ENCODE results near the gene HIRA. TPM values are rescaled to one million over a fixed set of nuclear protein-coding genes. Genes with fewer than 3 reads are reported as not detected.
"Not testable (repeated sequence)": the region's sequence is repeated elsewhere in the genome, so short reads cannot be mapped to it uniquely, and the experiment has no call there.

The HIRA gene
- total RNA-seq, 1 donor from 2014 or later, result 27.9 TPM

- H3K4me1 ChIP-seq, result peaks cover 29% of the 10 kb centered on the region
- H3K27ac ChIP-seq, result no peak overlapping the region
- ATAC-seq (no peak), DNase-seq (no peak)
- H3K27me3 ChIP-seq (ENCODE audit: low read depth), result no peaks in the 10 kb centered on the region
- H3K36me3 ChIP-seq, result peaks cover 25% of the 10 kb centered on the region
- H3K9me3 ChIP-seq, result no peaks in the 10 kb centered on the region
- no peak overlapping the region for H3K4me3 ChIP-seq
- no peak for TF ChIP-seq CTCF (IDR thresholded peaks at IDR 0.05)
- intact Hi-C loops (cut with DNase I), result no loop called here
These were observed 12.1 kb upstream of the HIRA start for GRCh38 chr22:19443544-19444211.

GRCh38 chr22:19442166-19442565 lies 10.6 kb upstream of the HIRA start:
- no peaks in the 10 kb centered on the region for H3K27me3 ChIP-seq (ENCODE audit: low read depth)
- H3K27ac ChIP-seq, result no peak overlapping the region
- peaks cover 21% of the 10 kb centered on the region for H3K4me1 ChIP-seq
- DNase-seq (no peak), ATAC-seq (no peak)
- intact Hi-C loops (cut with DNase I), result no loop called here
- no peak for TF ChIP-seq CTCF (IDR thresholded peaks at IDR 0.05)
- no peak overlapping the region for H3K4me3 ChIP-seq
- H3K9me3 ChIP-seq, result no peaks in the 10 kb centered on the region
- H3K36me3 ChIP-seq, result peaks cover 33% of the 10 kb centered on the region

GRCh38 chr22:19440411-19441195 lies 9.1 kb upstream of the HIRA start:
- peaks cover 8% of the 10 kb centered on the region for H3K4me1 ChIP-seq
- DNase-seq, result no peak
- no peak for ATAC-seq
- H3K27me3 ChIP-seq (ENCODE audit: low read depth), result no peaks in the 10 kb centered on the region
- no peak overlapping the region for H3K27ac ChIP-seq
- no peaks in the 10 kb centered on the region for H3K9me3 ChIP-seq
- peaks cover 47% of the 10 kb centered on the region for H3K36me3 ChIP-seq
- no peak overlapping the region for H3K4me3 ChIP-seq
- intact Hi-C loops (cut with DNase I), result no loop called here
- no peak for TF ChIP-seq CTCF (IDR thresholded peaks at IDR 0.05)

GRCh38 chr22:19438298-19438697 lies 6.8 kb upstream of the HIRA start:
- H3K27me3 ChIP-seq (ENCODE audit: low read depth), result no peaks in the 10 kb centered on the region
- peaks cover 50% of the 10 kb centered on the region for H3K36me3 ChIP-seq
- intact Hi-C loops (cut with DNase I), result no loop called here
- H3K4me3 ChIP-seq, result no peak overlapping the region
- DNase-seq, result no peak
- TF ChIP-seq CTCF (IDR thresholded peaks at IDR 0.05), result no peak
- H3K9me3 ChIP-seq, result no peaks in the 10 kb centered on the region
- ATAC-seq, result no peak
- peaks cover 2% of the 10 kb centered on the region for H3K4me1 ChIP-seq
- no peak overlapping the region for H3K27ac ChIP-seq

GRCh38 chr22:19436444-19437161 lies 5.1 kb upstream of the HIRA start:
- H3K27me3 ChIP-seq (ENCODE audit: low read depth); DNase-seq; ATAC-seq; H3K4me3 ChIP-seq; intact Hi-C loops (cut with DNase I); H3K9me3 ChIP-seq; H3K4me1 ChIP-seq; H3K27ac ChIP-seq: not testable (repeated sequence)
- peaks cover 39% of the 10 kb centered on the region for H3K36me3 ChIP-seq

All from lower lobe of right lung (tissue), 2 donors.